ENCODE measurements around the gene CPLANE1. TPM values are rescaled to one million over a fixed set of nuclear protein-coding genes. Genes with fewer than 3 reads are reported as not detected.
"Not testable (repeated sequence)": the region's sequence is repeated elsewhere in the genome, so short reads cannot be mapped to it uniquely, and the experiment has no call there.

CPLANE1 gene
- total RNA-seq = 20.7 TPM
- long read RNA-seq, partial matches to known transcripts = 5 of 14 reads
- long read RNA-seq, other reads (novel, unspliced or antisense) = 9 of 14 reads

- H3K9me3 ChIP-seq = no peaks in the 10 kb centered on the region
- peak; percentile 98 to 99 for ATAC-seq
- H3K36me3 ChIP-seq = no peaks in the 10 kb centered on the region
- no peak for TF ChIP-seq CTCF (IDR thresholded peaks at IDR 0.05)
- DNase-seq = peak; percentile 86
- intact Hi-C loops (cut with DNase I) = no loop called here
- H3K4me1 ChIP-seq = peaks cover 32% of the 10 kb centered on the region
- no peaks in the 10 kb centered on the region for H3K27me3 ChIP-seq (ENCODE audit: low read depth)
- H3K4me3 ChIP-seq = peak within 1 kb of the TSS; percentile 84
- H3K27ac ChIP-seq = peak within 1 kb of the TSS; percentile 94
Observed at GRCh38 chr5:37248970-37249814, at the start of gene CPLANE1. TSS of gene CPLANE1 (minus strand) at chr5:37249376. CDS start at chr5:37247698, 1,678 bp downstream.

GRCh38 chr5:37296313-37296712 lies 47.1 kb upstream of the CPLANE1 start:
- H3K4me1 ChIP-seq; H3K27ac ChIP-seq; H3K27me3 ChIP-seq (ENCODE audit: low read depth); ATAC-seq; H3K9me3 ChIP-seq; H3K4me3 ChIP-seq; DNase-seq; intact Hi-C loops (cut with DNase I): not testable (repeated sequence)
- H3K36me3 ChIP-seq = peaks cover 80% of the 10 kb centered on the region

- DNase-seq (no peak), ATAC-seq (no peak)
- intact Hi-C loops (cut with DNase I) = no loop called here
- no peaks in the 10 kb centered on the region for H3K4me1 ChIP-seq
- H3K27ac ChIP-seq = no peak overlapping the region
- no peaks in the 10 kb centered on the region for H3K36me3 ChIP-seq
- TF ChIP-seq CTCF (IDR thresholded peaks at IDR 0.05) = no peak
- no peaks in the 10 kb centered on the region for H3K27me3 ChIP-seq (ENCODE audit: low read depth)
- H3K4me3 ChIP-seq = no peak overlapping the region
- H3K9me3 ChIP-seq = peaks cover 10% of the 10 kb centered on the region
Observed at GRCh38 chr5:37283214-37283820, 34.1 kb upstream of the CPLANE1 start.

GRCh38 chr5:37275511-37275910 lies 26.3 kb upstream of the CPLANE1 start:
- Histone ChIP-seq H3K36me3 (no peaks in the 10 kb centered on the region), H3K9me3 (peaks cover 3% of the 10 kb centered on the region), H3K4me3 (no peak overlapping the region), H3K27ac (no peak overlapping the region), H3K4me1 (no peaks in the 10 kb centered on the region), H3K27me3 (ENCODE audit: low read depth) (no peaks in the 10 kb centered on the region)
- intact Hi-C loops (cut with DNase I) = no loop called here
- DNase-seq (no peak), ATAC-seq (no peak)
- TF ChIP-seq CTCF (IDR thresholded peaks at IDR 0.05) = no peak

- Histone ChIP-seq H3K27ac (peak overlapping the region; percentile 57), H3K4me1 (no peaks in the 10 kb centered on the region), H3K36me3 (no peaks in the 10 kb centered on the region), H3K9me3 (no peaks in the 10 kb centered on the region), H3K4me3 (no peak overlapping the region), H3K27me3 (ENCODE audit: low read depth) (no peaks in the 10 kb centered on the region)
- ATAC-seq = peak; percentile 97 to 99
- intact Hi-C loops (cut with DNase I) = no loop called here
- no peak for TF ChIP-seq CTCF (IDR thresholded peaks at IDR 0.05)
- peak; percentile 76 for DNase-seq
Observed at GRCh38 chr5:37272511-37272910, 23.3 kb upstream of the CPLANE1 start.

GRCh38 chr5:37268100-37268499 lies 18.9 kb upstream of the CPLANE1 start:
- intact Hi-C loops (cut with DNase I); H3K27ac ChIP-seq; H3K27me3 ChIP-seq (ENCODE audit: low read depth); H3K4me1 ChIP-seq; H3K9me3 ChIP-seq; H3K4me3 ChIP-seq; DNase-seq; ATAC-seq; H3K36me3 ChIP-seq: not testable (repeated sequence)
